Measurements from ENCODE around the gene SLC25A51.

Gene SLC25A51

DNA sequence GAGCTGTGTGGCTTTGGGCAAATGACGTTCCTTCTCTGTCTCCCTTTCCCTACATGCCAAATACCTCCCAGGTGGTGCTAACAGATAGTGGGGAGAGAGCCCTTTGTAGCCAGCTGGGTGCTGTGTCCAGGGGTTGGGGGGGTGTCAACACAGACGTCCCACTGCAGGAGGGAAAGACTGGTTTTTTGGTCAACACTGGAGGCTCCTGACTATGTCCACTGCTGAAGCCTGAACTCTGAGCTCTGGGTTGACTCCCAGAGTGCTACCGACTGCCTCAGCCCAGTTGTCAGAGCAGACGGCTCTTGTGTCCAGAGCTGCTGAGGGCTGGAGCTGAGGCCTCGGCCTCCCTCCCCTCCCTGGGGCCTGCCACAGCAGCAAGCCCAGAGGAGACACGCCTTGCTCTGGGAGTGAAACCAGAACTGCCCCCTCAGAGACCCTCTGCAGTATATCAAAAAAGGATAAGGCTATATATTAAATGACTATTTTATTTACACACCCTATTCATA is 14.8 kb upstream of the SLC25A51 start:
- Histone ChIP-seq H4K20me1 (ENCODE audit: insufficient read depth, low read length) (no peaks in the 10 kb centered on the region), H3K9me2 (replicated peaks; ENCODE audit: insufficient read depth, low read length) (no peaks in the 10 kb centered on the region), H3K79me2 (ENCODE audit: low read length) (no peaks in the 10 kb centered on the region), H3F3A (ENCODE audit: insufficient read depth, low read length) (no peaks in the 10 kb centered on the region), H3K9me3 (replicated peaks; ENCODE audit: insufficient read depth, low read length) (no peaks in the 10 kb centered on the region), H3K4me2 (ENCODE audit: low read depth, low read length) (no peak overlapping the region), H3K4me1 (ENCODE audit: low read length) (peaks cover 10% of the 10 kb centered on the region), H3K27me3 (replicated peaks; ENCODE audit: insufficient read depth, low read length) (no peaks in the 10 kb centered on the region), H2AFZ (ENCODE audit: low read length) (no peak overlapping the region), H3K27ac (ENCODE audit: low read length) (no peak overlapping the region), H3K36me3 (replicated peaks; ENCODE audit: insufficient read depth, low read length) (no peaks in the 10 kb centered on the region), H3K9ac (ENCODE audit: low read length) (no peak overlapping the region), H3K4me3 (ENCODE audit: low read length) (no peak overlapping the region)
- TF ChIP-seq EZH2phosphoT487 (IDR thresholded peaks at IDR 0.05; ENCODE audit: low read length) (no peak), EZH2 (optimal IDR thresholded peaks at IDR 0.05; ENCODE audit: low read depth, low read length) (no peak)
- TF ChIP-seq, protein P1, sequence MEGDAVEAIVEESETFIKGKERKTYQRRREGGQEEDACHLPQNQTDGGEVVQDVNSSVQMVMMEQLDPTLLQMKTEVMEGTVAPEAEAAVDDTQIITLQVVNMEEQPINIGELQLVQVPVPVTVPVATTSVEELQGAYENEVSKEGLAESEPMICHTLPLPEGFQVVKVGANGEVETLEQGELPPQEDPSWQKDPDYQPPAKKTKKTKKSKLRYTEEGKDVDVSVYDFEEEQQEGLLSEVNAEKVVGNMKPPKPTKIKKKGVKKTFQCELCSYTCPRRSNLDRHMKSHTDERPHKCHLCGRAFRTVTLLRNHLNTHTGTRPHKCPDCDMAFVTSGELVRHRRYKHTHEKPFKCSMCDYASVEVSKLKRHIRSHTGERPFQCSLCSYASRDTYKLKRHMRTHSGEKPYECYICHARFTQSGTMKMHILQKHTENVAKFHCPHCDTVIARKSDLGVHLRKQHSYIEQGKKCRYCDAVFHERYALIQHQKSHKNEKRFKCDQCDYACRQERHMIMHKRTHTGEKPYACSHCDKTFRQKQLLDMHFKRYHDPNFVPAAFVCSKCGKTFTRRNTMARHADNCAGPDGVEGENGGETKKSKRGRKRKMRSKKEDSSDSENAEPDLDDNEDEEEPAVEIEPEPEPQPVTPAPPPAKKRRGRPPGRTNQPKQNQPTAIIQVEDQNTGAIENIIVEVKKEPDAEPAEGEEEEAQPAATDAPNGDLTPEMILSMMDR (IDR thresholded peaks at IDR 0.05; ENCODE audit: low read length), result no peak
- no peak for DNase-seq

DNA sequence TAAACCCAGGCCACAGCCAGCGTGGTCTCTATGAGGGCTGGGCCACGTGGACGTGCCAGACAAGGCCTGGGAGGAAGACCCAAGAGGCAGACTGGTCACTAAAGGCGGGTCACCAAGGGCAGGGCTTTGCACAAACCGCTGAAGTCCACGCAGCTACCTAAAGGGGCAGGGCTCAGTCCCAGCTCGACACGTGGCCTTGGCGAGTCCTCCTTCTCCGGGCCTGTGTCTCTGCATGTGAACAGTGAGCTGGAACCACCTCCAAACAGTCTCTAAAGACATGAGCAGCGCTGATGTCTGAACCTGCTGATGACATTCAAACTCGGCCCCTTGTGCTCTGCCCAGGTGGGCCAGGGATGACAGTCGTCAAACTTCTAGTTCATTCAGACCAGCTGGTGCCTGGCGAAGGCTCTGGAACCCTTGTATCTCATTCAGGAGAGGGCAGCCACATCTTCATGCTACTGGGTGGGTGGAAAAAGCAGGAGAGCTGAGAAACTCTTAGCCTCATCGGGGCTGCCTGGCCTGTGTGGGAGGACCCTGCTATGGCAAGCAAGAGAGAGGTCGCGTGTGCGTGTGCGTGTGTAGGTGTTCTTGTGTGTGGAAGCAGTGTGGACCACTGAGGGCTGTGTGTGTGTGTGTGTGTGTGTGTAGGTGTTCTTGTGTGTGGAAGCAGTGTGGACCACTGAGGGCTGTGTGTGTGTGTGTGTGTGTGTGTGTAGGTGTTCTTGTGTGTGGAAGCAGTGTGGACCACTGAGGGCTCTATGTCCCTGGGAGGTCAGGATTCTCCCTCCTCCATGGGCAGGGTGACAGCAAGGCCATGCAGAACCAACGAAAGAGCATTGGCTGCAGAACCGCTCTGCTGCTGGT is 14.1 kb upstream of the SLC25A51 start:
- Histone ChIP-seq H3F3A (ENCODE audit: insufficient read depth, low read length) (no peaks in the 10 kb centered on the region), H2AFZ (ENCODE audit: low read length) (no peak overlapping the region), H3K9ac (ENCODE audit: low read length) (no peak overlapping the region), H3K4me3 (ENCODE audit: low read length) (no peak overlapping the region), H3K4me2 (ENCODE audit: low read depth, low read length) (no peak overlapping the region), H3K9me3 (replicated peaks; ENCODE audit: insufficient read depth, low read length) (no peaks in the 10 kb centered on the region), H3K27me3 (replicated peaks; ENCODE audit: insufficient read depth, low read length) (no peaks in the 10 kb centered on the region), H3K27ac (ENCODE audit: low read length) (no peak overlapping the region), H3K79me2 (ENCODE audit: low read length) (no peaks in the 10 kb centered on the region), H3K36me3 (replicated peaks; ENCODE audit: insufficient read depth, low read length) (no peaks in the 10 kb centered on the region), H3K4me1 (ENCODE audit: low read length) (peaks cover 10% of the 10 kb centered on the region), H3K9me2 (replicated peaks; ENCODE audit: insufficient read depth, low read length) (no peaks in the 10 kb centered on the region), H4K20me1 (ENCODE audit: insufficient read depth, low read length) (no peaks in the 10 kb centered on the region)
- no peak for DNase-seq
- TF ChIP-seq, protein P1 (IDR thresholded peaks at IDR 0.05; ENCODE audit: low read length), result no peak
- TF ChIP-seq EZH2phosphoT487 (IDR thresholded peaks at IDR 0.05; ENCODE audit: low read length) (no peak), EZH2 (optimal IDR thresholded peaks at IDR 0.05; ENCODE audit: low read depth, low read length) (no peak)

DNA sequence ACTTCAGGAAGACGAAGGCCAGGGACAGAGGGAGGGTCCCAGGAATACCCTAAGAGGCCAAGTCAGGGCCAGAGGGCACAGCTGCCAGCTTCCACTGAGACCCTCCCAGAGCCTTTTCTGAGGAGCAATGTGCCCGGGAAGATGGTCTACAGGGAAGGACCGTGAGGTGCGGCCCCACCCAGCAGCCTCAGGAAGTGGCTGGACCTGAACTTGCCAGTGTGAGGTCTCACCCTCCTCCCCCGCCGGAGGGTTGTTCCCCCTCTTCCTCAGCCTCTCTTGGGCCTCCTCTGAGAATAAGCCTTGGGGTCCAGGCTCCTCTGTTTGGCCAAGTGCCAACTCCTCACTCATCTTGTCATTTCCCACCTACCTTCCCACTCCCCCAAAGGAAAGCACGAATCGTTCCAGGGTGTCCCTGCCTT is 13.4 kb upstream of the SLC25A51 start:
- H3K9me2 ChIP-seq (replicated peaks; ENCODE audit: insufficient read depth, low read length), result no peaks in the 10 kb centered on the region
- no peak overlapping the region for H3K4me2 ChIP-seq (ENCODE audit: low read depth, low read length)
- no peak overlapping the region for H3K4me3 ChIP-seq (ENCODE audit: low read length)
- H3K9me3 ChIP-seq (replicated peaks; ENCODE audit: insufficient read depth, low read length), result no peaks in the 10 kb centered on the region
- H2AFZ ChIP-seq (ENCODE audit: low read length), result no peak overlapping the region
- TF ChIP-seq EZH2phosphoT487 (IDR thresholded peaks at IDR 0.05; ENCODE audit: low read length) (no peak), EZH2 (optimal IDR thresholded peaks at IDR 0.05; ENCODE audit: low read depth, low read length) (no peak)
- TF ChIP-seq, protein P1 (IDR thresholded peaks at IDR 0.05; ENCODE audit: low read length), result no peak
- H3K27ac ChIP-seq (ENCODE audit: low read length), result no peak overlapping the region
- H3K27me3 ChIP-seq (replicated peaks; ENCODE audit: insufficient read depth, low read length), result no peaks in the 10 kb centered on the region
- peaks cover 5% of the 10 kb centered on the region; the same call in 1 of the 2 replicates for H3K4me1 ChIP-seq (ENCODE audit: low read length)
- no peak for DNase-seq
- no peak overlapping the region for H3K9ac ChIP-seq (ENCODE audit: low read length)
- no peaks in the 10 kb centered on the region for H3K36me3 ChIP-seq (replicated peaks; ENCODE audit: insufficient read depth, low read length)
- no peaks in the 10 kb centered on the region for H3K79me2 ChIP-seq (ENCODE audit: low read length)
- H3F3A ChIP-seq (ENCODE audit: insufficient read depth, low read length), result no peaks in the 10 kb centered on the region
- no peaks in the 10 kb centered on the region for H4K20me1 ChIP-seq (ENCODE audit: insufficient read depth, low read length)
